Measurements from ENCODE around the gene MKNK2.

DNA sequence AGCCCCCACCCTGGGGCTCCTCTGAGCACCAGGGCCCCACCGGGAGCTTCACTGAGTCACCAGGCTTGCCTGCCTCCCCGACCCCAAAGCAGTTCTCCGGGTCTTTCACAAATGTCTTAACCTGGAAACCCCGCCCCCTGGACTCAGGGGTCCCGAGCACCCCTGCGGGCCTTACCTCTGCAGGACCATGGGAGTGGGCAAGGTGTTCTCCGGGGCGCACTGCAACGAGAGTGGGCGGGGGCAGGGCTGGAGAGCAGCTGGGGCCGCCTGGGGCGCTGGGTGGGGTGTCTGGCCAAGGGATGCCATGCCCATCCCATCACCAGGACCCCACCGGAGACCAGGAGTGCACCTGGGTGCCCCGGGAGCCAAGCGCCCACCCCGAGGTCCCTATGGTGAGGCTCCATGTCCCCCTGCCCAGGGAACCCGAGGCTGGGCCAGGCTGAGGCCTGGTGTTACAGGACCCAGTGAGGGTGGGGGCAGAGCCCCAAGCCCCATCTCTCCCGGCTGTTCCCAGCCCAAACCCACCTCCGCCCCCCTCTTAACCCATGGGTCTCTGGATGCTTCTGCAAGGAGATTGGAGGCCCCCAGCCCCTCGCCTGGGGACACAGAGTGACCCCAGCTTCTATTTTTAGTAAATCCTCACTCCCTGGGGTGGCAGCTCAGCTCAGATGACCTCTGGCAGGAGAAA is 10.9 kb downstream of the MKNK2 start:
- TF ChIP-seq, protein P1, sequence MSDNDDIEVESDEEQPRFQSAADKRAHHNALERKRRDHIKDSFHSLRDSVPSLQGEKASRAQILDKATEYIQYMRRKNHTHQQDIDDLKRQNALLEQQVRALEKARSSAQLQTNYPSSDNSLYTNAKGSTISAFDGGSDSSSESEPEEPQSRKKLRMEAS (IDR thresholded peaks at IDR 0.05; ENCODE audit: low read depth, low read length) = no peak
- TF ChIP-seq, protein P2, sequence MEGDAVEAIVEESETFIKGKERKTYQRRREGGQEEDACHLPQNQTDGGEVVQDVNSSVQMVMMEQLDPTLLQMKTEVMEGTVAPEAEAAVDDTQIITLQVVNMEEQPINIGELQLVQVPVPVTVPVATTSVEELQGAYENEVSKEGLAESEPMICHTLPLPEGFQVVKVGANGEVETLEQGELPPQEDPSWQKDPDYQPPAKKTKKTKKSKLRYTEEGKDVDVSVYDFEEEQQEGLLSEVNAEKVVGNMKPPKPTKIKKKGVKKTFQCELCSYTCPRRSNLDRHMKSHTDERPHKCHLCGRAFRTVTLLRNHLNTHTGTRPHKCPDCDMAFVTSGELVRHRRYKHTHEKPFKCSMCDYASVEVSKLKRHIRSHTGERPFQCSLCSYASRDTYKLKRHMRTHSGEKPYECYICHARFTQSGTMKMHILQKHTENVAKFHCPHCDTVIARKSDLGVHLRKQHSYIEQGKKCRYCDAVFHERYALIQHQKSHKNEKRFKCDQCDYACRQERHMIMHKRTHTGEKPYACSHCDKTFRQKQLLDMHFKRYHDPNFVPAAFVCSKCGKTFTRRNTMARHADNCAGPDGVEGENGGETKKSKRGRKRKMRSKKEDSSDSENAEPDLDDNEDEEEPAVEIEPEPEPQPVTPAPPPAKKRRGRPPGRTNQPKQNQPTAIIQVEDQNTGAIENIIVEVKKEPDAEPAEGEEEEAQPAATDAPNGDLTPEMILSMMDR (IDR thresholded peaks at IDR 0.05; ENCODE audit: low read depth, low read length) = no peak
- no peak for TF ChIP-seq MYC (IDR thresholded peaks at IDR 0.05; ENCODE audit: low read depth, low read length)

Data from NB4 (cell line).